ENCODE data around the gene NEGR1. TPM values are rescaled to one million over a fixed set of nuclear protein-coding genes. Genes with fewer than 3 reads are reported as not detected.

The NEGR1 gene
- total RNA-seq, 1 experiment from 2014 or later: 19.2 TPM

GRCh38 chr1:72281637-72282270 lies 585 bp downstream of the NEGR1 start:
- no peaks in the 10 kb centered on the region for H3K36me3 Mint-ChIP-seq (ENCODE audit: insufficient read depth, unreplicated experiment)
- CTCF ChIA-PET: no interaction called here
- BruUV-seq (replicated peaks): no TSS peak
- H3K4me1 Mint-ChIP-seq (ENCODE audit: low read depth, unreplicated experiment): peaks cover 20% of the 10 kb centered on the region
- H3K9me3 Mint-ChIP-seq (ENCODE audit: low read depth, unreplicated experiment): no peaks in the 10 kb centered on the region
- peak; percentile 13 for DNase-seq
- H3K4me3 Mint-ChIP-seq (ENCODE audit: low read depth, unreplicated experiment): no peak overlapping the region
- H3K27ac Mint-ChIP-seq (ENCODE audit: unreplicated experiment): peak overlapping the region; percentile 63
- H3K27me3 Mint-ChIP-seq (ENCODE audit: unreplicated experiment): no peaks in the 10 kb centered on the region
- intact Hi-C loops (cut with micrococcal nuclease; ENCODE audit: unreplicated experiment): loop anchor here (5.0 to 10.0 kb wide), 4 partner anchors 86 to 341 kb away; no protein-coding TSS in a partner anchor
- no peak for TF ChIP-seq CTCF (IDR thresholded peaks at IDR 0.05; ENCODE audit: unreplicated experiment)

- BruUV-seq (replicated peaks): no TSS peak
- CTCF ChIA-PET: no interaction called here
- Mint-ChIP-seq H3K27ac (ENCODE audit: unreplicated experiment) (peak overlapping the region; percentile 63), H3K4me1 (ENCODE audit: low read depth, unreplicated experiment) (peaks cover 14% of the 10 kb centered on the region), H3K36me3 (ENCODE audit: insufficient read depth, unreplicated experiment) (no peaks in the 10 kb centered on the region), H3K4me3 (ENCODE audit: low read depth, unreplicated experiment) (no peak overlapping the region), H3K27me3 (ENCODE audit: unreplicated experiment) (no peaks in the 10 kb centered on the region), H3K9me3 (ENCODE audit: low read depth, unreplicated experiment) (no peaks in the 10 kb centered on the region)
- DNase-seq: no peak
- intact Hi-C loops (cut with micrococcal nuclease; ENCODE audit: unreplicated experiment): loop anchor here (5.0 to 10.0 kb wide), 4 partner anchors 86 to 341 kb away; no protein-coding TSS in a partner anchor
- no peak for TF ChIP-seq CTCF (IDR thresholded peaks at IDR 0.05; ENCODE audit: unreplicated experiment)
These were observed 1.2 kb downstream of the NEGR1 start for GRCh38 chr1:72281144-72281543.

- Mint-ChIP-seq H3K36me3 (ENCODE audit: insufficient read depth, unreplicated experiment) (no peaks in the 10 kb centered on the region), H3K4me3 (ENCODE audit: low read depth, unreplicated experiment) (no peak overlapping the region), H3K27ac (ENCODE audit: unreplicated experiment) (peak overlapping the region; percentile 63), H3K4me1 (ENCODE audit: low read depth, unreplicated experiment) (peaks cover 14% of the 10 kb centered on the region), H3K9me3 (ENCODE audit: low read depth, unreplicated experiment) (no peaks in the 10 kb centered on the region), H3K27me3 (ENCODE audit: unreplicated experiment) (no peaks in the 10 kb centered on the region)
- TF ChIP-seq CTCF (IDR thresholded peaks at IDR 0.05; ENCODE audit: unreplicated experiment): no peak
- CTCF ChIA-PET: no interaction called here
- intact Hi-C loops (cut with micrococcal nuclease; ENCODE audit: unreplicated experiment): loop anchor here (5.0 to 10.0 kb wide), 4 partner anchors 87 to 342 kb away; no protein-coding TSS in a partner anchor
- no peak for DNase-seq
- BruUV-seq (replicated peaks): no TSS peak
These were observed 1.6 kb downstream of the NEGR1 start for GRCh38 chr1:72280711-72281110.

- Mint-ChIP-seq H3K36me3 (ENCODE audit: insufficient read depth, unreplicated experiment) (no peaks in the 10 kb centered on the region), H3K27me3 (ENCODE audit: unreplicated experiment) (no peaks in the 10 kb centered on the region), H3K4me1 (ENCODE audit: low read depth, unreplicated experiment) (peaks cover 14% of the 10 kb centered on the region), H3K27ac (ENCODE audit: unreplicated experiment) (no peak overlapping the region), H3K9me3 (ENCODE audit: low read depth, unreplicated experiment) (no peaks in the 10 kb centered on the region), H3K4me3 (ENCODE audit: low read depth, unreplicated experiment) (no peak overlapping the region)
- no peak for DNase-seq
- intact Hi-C loops (cut with micrococcal nuclease; ENCODE audit: unreplicated experiment): loop anchor here (5.0 to 10.0 kb wide), 4 partner anchors 87 to 342 kb away; no protein-coding TSS in a partner anchor
- TF ChIP-seq CTCF (IDR thresholded peaks at IDR 0.05; ENCODE audit: unreplicated experiment): no peak
- BruUV-seq (replicated peaks): TSS peak; percentile 6
- CTCF ChIA-PET: no interaction called here
These were observed 2.2 kb downstream of the NEGR1 start for GRCh38 chr1:72280131-72280530.

Measured in Calu3 (cell line).